NB4 (cell line): ENCODE results near the gene CALCOCO1.

Source experiments
- DNase-seq: peaks from one replicate; pipeline ENCODE4 v3.0.0; 2010; ENCODE audit warnings: low read depth
- H3K4me3 ChIP-seq: one replicate; pipeline ENCODE4 v1.5.1; 2011; ENCODE audit warnings: mild to moderate bottlenecking, low read depth, low read length, moderate library complexity
- CTCF ChIP-seq: IDR thresholded peaks from one replicate; pipeline ENCODE4 v1.5.1; 2012; ENCODE audit warnings: low read depth, low read length
- MAX ChIP-seq: IDR thresholded peaks from 2 replicates; pipeline ENCODE4 v1.6.1; 2011; ENCODE audit warnings: low read depth, low read length
- MYC ChIP-seq: IDR thresholded peaks from 2 replicates; pipeline ENCODE4 v1.6.1; 2011; ENCODE audit warnings: low read depth, low read length
- POLR2A ChIP-seq: IDR thresholded peaks from 2 replicates; pipeline ENCODE4 v1.6.1; 2011; ENCODE audit warnings: mild to moderate bottlenecking; ENCODE audit not compliant: insufficient read length; ENCODE audit errors: extremely low read depth

CALCOCO1 gene

GRCh38 chr12:53744130-53744441 is 16.8 kb upstream of the CALCOCO1 start:
- no peak for DNase-seq
- H3K4me3 ChIP-seq: no peak overlapping the region
- no peak for TF ChIP-seq CTCF
- TF ChIP-seq MAX: no peak
- TF ChIP-seq MYC: no peak
- no peak for TF ChIP-seq POLR2A

- DNase-seq: peak; percentile 70
These were observed 16.2 kb upstream of the CALCOCO1 start for GRCh38 chr12:53743266-53744129.

GRCh38 chr12:53740130-53740491 is 12.9 kb upstream of the CALCOCO1 start:
- no peak overlapping the region for H3K4me3 ChIP-seq
- no peak for TF ChIP-seq MYC
- no peak for TF ChIP-seq POLR2A
- TF ChIP-seq CTCF: peak; percentile 7
- TF ChIP-seq MAX: no peak
- DNase-seq: no peak

More at GRCh38 chr12:53743266-53744129, 16.2 kb upstream of the CALCOCO1 start:
- no peak overlapping the region for H3K4me3 ChIP-seq
- peak; percentile 96 for TF ChIP-seq CTCF
- TF ChIP-seq MAX: no peak

- no peak for DNase-seq
- TF ChIP-seq MYC: no peak
- no peak for TF ChIP-seq MAX
- TF ChIP-seq CTCF: no peak
- H3K4me3 ChIP-seq: no peak overlapping the region
These were observed 12.2 kb upstream of the CALCOCO1 start for GRCh38 chr12:53739214-53740129.

GRCh38 chr12:53738406-53739213 is 11.4 kb upstream of the CALCOCO1 start:
- no peak for DNase-seq
- H3K4me3 ChIP-seq: no peak overlapping the region
- TF ChIP-seq CTCF (no peak), MAX (no peak), POLR2A (no peak), MYC (no peak)
